H1 (cell line): ENCODE data around the gene SLC7A14. TPM values are rescaled to one million over a fixed set of nuclear protein-coding genes. Genes with fewer than 3 reads are reported as not detected.

ENCODE experiments used
- CTCF ChIA-PET: fragments of 300-600 bp; sonication (Branson Sonifier 250); formaldehyde crosslinking; loops from one replicate; lab custom pipeline; 2021; ENCODE audit not compliant: partially characterized antibody; lab: Charles Lee
- POLR2A ChIA-PET: fragments of 300-600 bp; sonication (Branson Sonifier 250); formaldehyde crosslinking; loops from one replicate; lab custom pipeline; 2021; ENCODE audit warnings: inconsistent platforms; ENCODE audit not compliant: partially characterized antibody; lab: Charles Lee
- DNase-seq, 2 experiments: peaks; one replicate each; pipeline versions ENCODE4 v3.0.0 to v3.0.0-alpha.2; 2010 to 2022; ENCODE audit warnings: low spot score in 2 of 2, low read depth in 1 of 2, mixed read lengths in 1 of 2
- FAIRE-seq: peaks from 2 replicates; lab custom pipeline; 2011; peaks lifted over from hg19 to GRCh38; lab: Jason Lieb, UNC
- H2AFZ ChIP-seq: 2 replicates; pipeline ENCODE4 v1.8.1; 2012; ENCODE audit warnings: low read length, inconsistent platforms
- H2AK5ac ChIP-seq: 2 replicates; pipeline ENCODE4 v1.6.1; 2013; ENCODE audit warnings: low read depth, low read length
- H2BK120ac ChIP-seq: replicated peaks from 2 replicates; pipeline ENCODE3; 2013; ENCODE audit warnings: low read depth, low read length, inconsistent platforms
- H2BK12ac ChIP-seq: 2 replicates; pipeline ENCODE4 v1.6.1; 2013; ENCODE audit warnings: low read depth, low read length
- H2BK15ac ChIP-seq: 2 replicates; pipeline ENCODE4 v1.6.1; 2013; ENCODE audit warnings: low read length
- H2BK20ac ChIP-seq: 2 replicates; pipeline ENCODE4 v1.6.1; 2013; ENCODE audit warnings: low read length
- H2BK5ac ChIP-seq: 2 replicates; pipeline ENCODE4 v1.6.1; 2013; ENCODE audit warnings: low read depth, low read length
- H3K14ac ChIP-seq: 2 replicates; pipeline ENCODE4 v1.6.1; 2013; ENCODE audit warnings: inconsistent platforms; ENCODE audit not compliant: insufficient read length
- H3K18ac ChIP-seq: 2 replicates; pipeline ENCODE4 v1.6.1; 2013; ENCODE audit warnings: low read length; ENCODE audit errors: extremely low read depth
- H3K23ac ChIP-seq: 2 replicates; pipeline ENCODE4 v1.6.1; 2013; ENCODE audit warnings: inconsistent platforms; ENCODE audit not compliant: insufficient read length
- H3K23me2 ChIP-seq: 2 replicates; pipeline ENCODE4 v1.6.1; 2013; ENCODE audit warnings: low read depth, low read length
- H3K27ac ChIP-seq: 2 replicates; pipeline ENCODE4 v1.6.1; 2011; ENCODE audit warnings: low read depth, low read length, inconsistent platforms
- H3K27me3 ChIP-seq, 4 experiments: replicated peaks in 1 of 4; 1 replicate in 1 of 4; 2 replicates in 3 of 4; pipeline versions ENCODE4 v1.6.1 to v1.8.1; 2011 to 2013; ENCODE audit warnings: low read length in 3 of 4, mild to moderate bottlenecking in 3 of 4, inconsistent platforms in 2 of 4, mixed read lengths in 2 of 4, moderate library complexity in 1 of 4; ENCODE audit not compliant: control insufficient read depth in 3 of 4, insufficient read depth in 3 of 4; ENCODE audit errors: extremely low read depth in 1 of 4
- H3K36me3 ChIP-seq, 4 experiments: 2 replicates each; pipeline versions ENCODE4 v1.6.1 to v1.8.1; 2011 to 2013; ENCODE audit warnings: mild to moderate bottlenecking in 4 of 4, low read length in 3 of 4, moderate library complexity in 2 of 4, control low read depth in 1 of 4, inconsistent platforms in 1 of 4; ENCODE audit not compliant: insufficient read depth in 4 of 4, control insufficient read depth in 2 of 4
- H3K4ac ChIP-seq: replicated peaks from 2 replicates; pipeline ENCODE3; 2013; ENCODE audit warnings: low read length, low read depth, mixed read lengths, inconsistent platforms; ENCODE audit not compliant: insufficient read length
- H3K4me1 ChIP-seq, 4 experiments: replicated peaks in 1 of 4; 1 replicate in 1 of 4; 2 replicates in 3 of 4; pipeline versions ENCODE4 v1.6.1 to v1.8.1; 2011 to 2013; ENCODE audit warnings: low read length in 3 of 4, inconsistent platforms in 2 of 4, mixed read lengths in 1 of 4; ENCODE audit not compliant: insufficient read depth in 4 of 4, control insufficient read depth in 3 of 4
- H3K4me2 ChIP-seq, 2 experiments: 2 replicates each; pipeline versions ENCODE4 v1.6.1 to v1.8.1; 2011 to 2013; ENCODE audit warnings: low read depth in 2 of 2, low read length in 2 of 2, control low read depth in 1 of 2, inconsistent platforms in 1 of 2, mild to moderate bottlenecking in 1 of 2; ENCODE audit not compliant: insufficient read depth in 1 of 2
- H3K4me3 ChIP-seq, 4 experiments: fragments of 200-600, 300-600 bp in 1 of 4; sonication (generic), shearing (Covaris generic), sonication (Bioruptor Twin) in 1 of 4; 2 replicates each; pipeline versions ENCODE4 v1.5.1 to v1.8.1; 2011 to 2016; ENCODE audit warnings: low read length in 4 of 4, low read depth in 3 of 4, control low read depth in 2 of 4, inconsistent platforms in 2 of 4, mild to moderate bottlenecking in 2 of 4, mixed read lengths in 1 of 4, moderate library complexity in 1 of 4; ENCODE audit not compliant: insufficient read depth in 2 of 4; ENCODE audit errors: extremely low read depth in 1 of 4
- H3K56ac ChIP-seq: replicated peaks from 2 replicates; pipeline ENCODE3; 2013; ENCODE audit warnings: low read depth, mild to moderate bottlenecking, mixed read lengths, low read length, inconsistent platforms; ENCODE audit not compliant: insufficient read length
- H3K79me1 ChIP-seq: 2 replicates; pipeline ENCODE4 v1.6.1; 2013; ENCODE audit warnings: low read depth, low read length, control low read depth
- H3K79me2 ChIP-seq, 2 experiments: 2 replicates each; pipeline versions ENCODE4 v1.6.1 to v1.8.1; 2012 to 2013; ENCODE audit warnings: low read length in 2 of 2, mild to moderate bottlenecking in 2 of 2, inconsistent platforms in 1 of 2; ENCODE audit not compliant: insufficient read depth in 2 of 2, control insufficient read depth in 1 of 2
- H3K9ac ChIP-seq, 4 experiments: replicated peaks in 1 of 4; 1 replicate in 1 of 4; 2 replicates in 3 of 4; pipeline versions ENCODE4 v1.6.1 to v1.8.1; 2011 to 2013; ENCODE audit warnings: low read depth in 3 of 4, low read length in 3 of 4, control low read depth in 2 of 4, mild to moderate bottlenecking in 2 of 4, moderate library complexity in 2 of 4, inconsistent platforms in 1 of 4; ENCODE audit errors: extremely low read depth in 1 of 4
- H3K9me3 ChIP-seq, 2 experiments: 2 replicates each; pipeline versions ENCODE4 v1.6.1 to v1.8.1; 2012 to 2013; ENCODE audit warnings: mild to moderate bottlenecking in 2 of 2, moderate library complexity in 2 of 2, control low read depth in 1 of 2, inconsistent platforms in 1 of 2, low read depth in 1 of 2, low read length in 1 of 2, mixed read lengths in 1 of 2; ENCODE audit not compliant: insufficient read depth in 2 of 2
- H4K20me1 ChIP-seq, 2 experiments: replicated peaks in 1 of 2; 2 replicates each; pipeline versions ENCODE3 to v1.8.1; 2011 to 2013; ENCODE audit warnings: inconsistent platforms in 2 of 2, low read length in 2 of 2, mild to moderate bottlenecking in 1 of 2; ENCODE audit not compliant: insufficient read depth in 2 of 2, control insufficient read depth in 1 of 2
- H4K5ac ChIP-seq: 2 replicates; pipeline ENCODE4 v1.6.1; 2013; ENCODE audit warnings: low read length, low read depth, mixed read lengths, inconsistent platforms; ENCODE audit not compliant: insufficient read length
- H4K8ac ChIP-seq: 2 replicates; pipeline ENCODE4 v1.8.0; 2013; ENCODE audit warnings: mild to moderate bottlenecking, moderate library complexity, low read length, inconsistent platforms; ENCODE audit not compliant: insufficient read depth; ENCODE audit errors: extremely low read depth
- H4K91ac ChIP-seq: replicated peaks from 2 replicates; pipeline ENCODE3; 2013; ENCODE audit warnings: low read length, mixed read lengths, inconsistent platforms; ENCODE audit not compliant: insufficient read length
- CBX5 ChIP-seq: fragments of 300-800, 300-1000 bp; sonication (generic); IDR thresholded peaks from 2 replicates; pipeline ENCODE4 v1.7.1; 2016; ENCODE audit warnings: antibody characterized with exemption, low read length, low read depth
- CEBPB ChIP-seq: IDR thresholded peaks from 2 replicates; pipeline ENCODE4 v1.6.1; 2012; ENCODE audit warnings: low read depth, low read length
- NANOG ChIP-seq: IDR thresholded peaks from 2 replicates; pipeline ENCODE4 v1.6.1; 2011; ENCODE audit warnings: low read length, low read depth, mild to moderate bottlenecking, inconsistent platforms; ENCODE audit not compliant: insufficient read depth, poor library complexity, severe bottlenecking
- SAP30 ChIP-seq: fragments of 300-600 bp; sonication (generic); IDR thresholded peaks from 2 replicates; pipeline ENCODE4 v1.7.1; 2012; ENCODE audit warnings: low read length, moderate library complexity, mild to moderate bottlenecking, inconsistent platforms; ENCODE audit not compliant: insufficient read depth, insufficient replicate concordance
- SIN3A ChIP-seq, 2 experiments: IDR thresholded peaks in 1 of 2; conservative IDR thresholded peaks in 1 of 2; 2 replicates each; pipeline ENCODE4 v1.6.1; 2011 to 2012; ENCODE audit warnings: low read length in 2 of 2, improper control_type of control experiment in 1 of 2, low read depth in 1 of 2, mild to moderate bottlenecking in 1 of 2
- SP2 ChIP-seq: IDR thresholded peaks from 2 replicates; pipeline ENCODE4 v1.6.1; 2012; ENCODE audit warnings: mild to moderate bottlenecking, low read length, inconsistent platforms
- TAF1 ChIP-seq: IDR thresholded peaks from 2 replicates; pipeline ENCODE4 v1.6.1; 2011; ENCODE audit warnings: mild to moderate bottlenecking, low read depth, low read length
- WGBS, 2 experiments: shearing (Covaris generic) in 1 of 2; methylation state at CpG; one replicate each; pipeline versions ENCODE4 v1.1.6 to v1.1.7; 2013 to 2015; ENCODE audit warnings: low lambda C conversion rate in 2 of 2, mixed read lengths in 2 of 2, inconsistent platforms in 1 of 2, low coverage in 1 of 2, missing lambda C conversion rate in 1 of 2; ENCODE audit not compliant: insufficient replicate concordance in 2 of 2, insufficient coverage in 1 of 2, insufficient read length in 1 of 2; ENCODE audit errors: extremely low coverage in 1 of 2, missing lambda C conversion rate in 1 of 2; 5-methylcytosine and 5-hydroxymethylcytosine counted together
- polyA plus RNA-seq, 7 experiments: library from polyadenylated mRNA; depleted of rRNA in 3 of 7; stranded (reverse) in 5 of 7; unstranded in 2 of 7; fragments of >200 nt in 5 of 7; fragments of 200-250 nt in 2 of 7; gene quantifications; 1 replicate in 5 of 7; 2 replicates in 1 of 7; 4 replicates in 1 of 7; pipeline versions ENCODE4 v1.2.1 to v1.2.3, GENCODE V29; 2011 to 2013; ENCODE audit warnings: missing spikeins in 2 of 7, mixed read lengths in 2 of 7
- total RNA-seq: library from RNA; stranded (reverse); fragmentation: NEBNext Ultra II Directional; extraction: Animal tissue kit (Norgen Biotek cat#: 25700); gene quantifications from 2 replicates; pipeline ENCODE4 v1.2.1, GENCODE V29; 2021
- TF ChIP-seq, protein P1 (sequence below): IDR thresholded peaks from 2 replicates; pipeline ENCODE4 v1.6.1; 2012; ENCODE audit warnings: inconsistent platforms

Gene SLC7A14
- total and polyA plus RNA-seq, 2 of the 8 experiments (the other 6 are each of a cell fraction or from before 2014, with no cell fraction given), result 0.21 to 0.95 TPM

DNA sequence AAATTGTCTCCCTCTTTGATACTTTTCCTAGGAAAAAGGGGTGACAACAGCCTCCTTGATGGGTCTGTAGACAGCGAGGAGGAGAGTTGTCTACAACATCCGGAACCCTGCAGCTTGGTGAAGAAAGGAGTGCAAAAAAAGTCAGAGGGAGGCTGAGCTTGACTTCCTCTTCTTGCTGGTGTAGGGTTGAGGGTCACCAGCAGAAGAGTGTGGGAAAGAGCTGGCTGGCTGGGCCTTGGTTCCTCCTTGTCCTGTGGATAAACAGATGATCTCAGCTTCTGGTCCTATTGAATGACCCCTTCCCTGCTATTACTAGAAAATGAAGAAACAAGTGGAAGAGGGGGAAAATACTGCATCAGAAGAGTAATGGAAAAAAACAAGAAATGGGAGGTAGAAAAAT is 20.4 kb downstream of the SLC7A14 start:
- DNase-seq, result no peak
- H3K36me3 ChIP-seq, result no peaks in the 10 kb centered on the region
- H3K18ac ChIP-seq, result no peak overlapping the region
- H3K23ac ChIP-seq, result no peak overlapping the region
- H2BK15ac ChIP-seq, result no peak overlapping the region
- no peak overlapping the region for H4K5ac ChIP-seq
- no peak overlapping the region for H2AFZ ChIP-seq
- ChIA-PET CTCF (interaction anchor here (1.0 to 3.3 kb wide), 7 partner anchors 10 to 245 kb away, joined by 3 to 23 read pairs (median 4); partner anchors contain the start of gene SLC7A14), POLR2A (no interaction called here)
- no peak overlapping the region for H4K8ac ChIP-seq
- H3K4ac ChIP-seq, result no peak overlapping the region
- no peak overlapping the region for H2BK5ac ChIP-seq
- 86% methylated on average over 2 of the region's 2 CpGs; no CpG with 5 or more reads in 1 of the 2 experiments for WGBS, 2 experiments
- no peak overlapping the region for H2BK20ac ChIP-seq
- H3K9ac ChIP-seq, result no peak overlapping the region
- no peaks in the 10 kb centered on the region for H3K9me3 ChIP-seq
- TF ChIP-seq CBX5, result no peak
- TF ChIP-seq SIN3A (conservative IDR thresholded peaks at IDR 0.05 in 1 of 2, IDR thresholded peaks at IDR 0.05 in 1 of 2; ENCODE audit: low read depth in 1 of 2, low read length in 2 of 2), result no peak
- no peak for TF ChIP-seq SAP30
- TF ChIP-seq, protein P1, sequence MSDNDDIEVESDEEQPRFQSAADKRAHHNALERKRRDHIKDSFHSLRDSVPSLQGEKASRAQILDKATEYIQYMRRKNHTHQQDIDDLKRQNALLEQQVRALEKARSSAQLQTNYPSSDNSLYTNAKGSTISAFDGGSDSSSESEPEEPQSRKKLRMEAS, result no peak
- TF ChIP-seq TAF1, result no peak
- TF ChIP-seq NANOG, result no peak
- no peak for TF ChIP-seq CEBPB
- no peak for TF ChIP-seq SP2
- H3K4me2 ChIP-seq, result no peak overlapping the region
- FAIRE-seq, result no peak
- no peaks in the 10 kb centered on the region for H4K20me1 ChIP-seq
- no peaks in the 10 kb centered on the region for H3K79me1 ChIP-seq
- H3K4me1 ChIP-seq, result no peaks in the 10 kb centered on the region
- no peak overlapping the region for H2BK120ac ChIP-seq
- no peak overlapping the region for H3K56ac ChIP-seq
- H3K79me2 ChIP-seq, result no peaks in the 10 kb centered on the region
- no peaks in the 10 kb centered on the region for H3K27me3 ChIP-seq
- H3K27ac ChIP-seq, result no peak overlapping the region
- no peak overlapping the region for H3K14ac ChIP-seq
- no peak overlapping the region for H2AK5ac ChIP-seq
- no peak overlapping the region for H2BK12ac ChIP-seq
- H3K4me3 ChIP-seq, result no peak overlapping the region
- H4K91ac ChIP-seq, result no peak overlapping the region
- no peaks in the 10 kb centered on the region for H3K23me2 ChIP-seq
